ENCODE data around the gene CNOT6. TPM values are rescaled to one million over a fixed set of nuclear protein-coding genes. Genes with fewer than 3 reads are reported as not detected.
"Not testable (repeated sequence)": the region's sequence is repeated elsewhere in the genome, so short reads cannot be mapped to it uniquely, and the experiment has no call there.

Gene CNOT6
- polyA plus RNA-seq, 6 donors from 2014 or later = 0.84 to 8.8 (median 6.3) TPM

GRCh38 chr5:180484813-180485212 lies 9.4 kb upstream of the CNOT6 start:
- ATAC-seq (ENCODE audit: low read depth in 2 of 2) (no peak), DNase-seq (no peak)
- peaks cover 0 to 3% (median 0%) of the 10 kb centered on the region in 7 donors for H3K9me3 Mint-ChIP-seq
- no peaks in the 10 kb centered on the region for H3K36me3 Mint-ChIP-seq
- H3K27ac Mint-ChIP-seq = no peak overlapping the region
- peaks cover 0 to 5% (median 0%) of the 10 kb centered on the region in 3 donors for H3K27me3 Mint-ChIP-seq
- H3K4me1 Mint-ChIP-seq = no peaks in the 10 kb centered on the region
- no peak overlapping the region for H3K4me3 Mint-ChIP-seq

GRCh38 chr5:180486636-180487149 lies 7.5 kb upstream of the CNOT6 start:
- H3K9me3 Mint-ChIP-seq = no peaks in the 10 kb centered on the region
- H3K27ac Mint-ChIP-seq = no peak overlapping the region

GRCh38 chr5:180487556-180487955 lies 6.6 kb upstream of the CNOT6 start:
- Mint-ChIP-seq H3K4me3 (no peak overlapping the region), H3K27me3 (peaks cover 0 to 5% (median 0%) of the 10 kb centered on the region in 3 donors), H3K36me3 (no peaks in the 10 kb centered on the region), H3K27ac (no peak overlapping the region), H3K4me1 (peaks cover 0 to 2% (median 2%) of the 10 kb centered on the region in 3 donors), H3K9me3 (no peaks in the 10 kb centered on the region)
- DNase-seq = no peak
- no peak for ATAC-seq (ENCODE audit: low read depth in 2 of 2)

More at GRCh38 chr5:180486636-180487149, 7.5 kb upstream of the CNOT6 start:
- no peaks in the 10 kb centered on the region for H3K36me3 Mint-ChIP-seq
- no peak for ATAC-seq (ENCODE audit: low read depth in 2 of 2)
- no peak for DNase-seq
- no peaks in the 10 kb centered on the region for H3K4me1 Mint-ChIP-seq
- H3K4me3 Mint-ChIP-seq = no peak overlapping the region
- peaks cover 0 to 5% (median 0%) of the 10 kb centered on the region in 3 donors for H3K27me3 Mint-ChIP-seq

GRCh38 chr5:180491496-180491895 lies 2.7 kb upstream of the CNOT6 start:
- ATAC-seq (ENCODE audit: low read depth in 2 of 2) = no peak
- Mint-ChIP-seq H3K36me3 (no peaks in the 10 kb centered on the region), H3K27ac (no peak overlapping the region), H3K9me3 (no peaks in the 10 kb centered on the region), H3K4me1 (peaks cover 16 to 32% (median 25%) of the 10 kb centered on the region in 3 donors), H3K4me3 (peak overlapping the region in 1 of 8 donors; percentile 61), H3K27me3 (no peaks in the 10 kb centered on the region)
- no peak for DNase-seq

GRCh38 chr5:180492226-180492903 lies 1.8 kb upstream of the CNOT6 start:
- H3K27ac Mint-ChIP-seq = peak overlapping the region in 1 of 6 donors; percentile 54
- no peak for DNase-seq

GRCh38 chr5:180494510-180495181 lies 467 bp downstream of the CNOT6 start:
- Mint-ChIP-seq H3K9me3 (no peaks in the 10 kb centered on the region), H3K27ac (peak overlapping the region; percentile 74 to 97 (median 91)), H3K4me3 (peak overlapping the region; percentile 92 to 100 (median 97)), H3K4me1 (peaks cover 26 to 48% (median 48%) of the 10 kb centered on the region in 3 donors), H3K36me3 (peaks cover 0 to 5% of the 10 kb centered on the region in 2 donors), H3K27me3 (no peaks in the 10 kb centered on the region)
- DNase-seq (no peak), ATAC-seq (ENCODE audit: low read depth in 2 of 2) (peak; percentile 62 to 66)

More at GRCh38 chr5:180492226-180492903, 1.8 kb upstream of the CNOT6 start:
- ATAC-seq (ENCODE audit: low read depth in 2 of 2) = no peak
- Mint-ChIP-seq H3K27me3 (no peaks in the 10 kb centered on the region), H3K4me1 (peaks cover 16 to 34% (median 32%) of the 10 kb centered on the region in 3 donors), H3K4me3 (peak overlapping the region in 6 of 8 donors; percentile 31 to 71 (median 45)), H3K36me3 (no peaks in the 10 kb centered on the region), H3K9me3 (no peaks in the 10 kb centered on the region)

- Mint-ChIP-seq H3K27me3 (no peaks in the 10 kb centered on the region), H3K27ac (peak overlapping the region in 4 of 6 donors; percentile 2 to 91 (median 71)), H3K4me1 (peaks cover 31 to 54% (median 50%) of the 10 kb centered on the region in 3 donors), H3K36me3 (peaks cover 0 to 5% of the 10 kb centered on the region in 2 donors), H3K4me3 (peak overlapping the region; percentile 70 to 100 (median 88)), H3K9me3 (no peaks in the 10 kb centered on the region)
- DNase-seq (no peak), ATAC-seq (ENCODE audit: low read depth in 2 of 2) (no peak)
Observed at GRCh38 chr5:180495292-180495691, 1.1 kb downstream of the CNOT6 start.

GRCh38 chr5:180495991-180496741 lies 2.0 kb downstream of the CNOT6 start:
- Mint-ChIP-seq H3K4me1 (peaks cover 31 to 54% (median 50%) of the 10 kb centered on the region in 3 donors), H3K4me3 (peak overlapping the region in 7 of 8 donors; percentile 29 to 100 (median 61)), H3K27ac (peak overlapping the region in 3 of 6 donors; percentile 3 to 70 (median 67)), H3K9me3 (no peaks in the 10 kb centered on the region), H3K27me3 (no peaks in the 10 kb centered on the region), H3K36me3 (peaks cover 0 to 5% of the 10 kb centered on the region in 2 donors)
- DNase-seq = no peak
- ATAC-seq (ENCODE audit: low read depth in 2 of 2) = no peak

GRCh38 chr5:180496806-180497205 lies 2.6 kb downstream of the CNOT6 start:
- H3K27ac Mint-ChIP-seq; H3K9me3 Mint-ChIP-seq; H3K27me3 Mint-ChIP-seq; ATAC-seq (ENCODE audit: low read depth in 2 of 2); DNase-seq; H3K36me3 Mint-ChIP-seq: not testable (repeated sequence)
- Mint-ChIP-seq H3K4me3 (peak overlapping the region in 2 of 8 donors; percentile 61 to 100), H3K4me1 (peaks cover 31 to 54% (median 50%) of the 10 kb centered on the region in 3 donors)

- Mint-ChIP-seq H3K4me1 (peaks cover 31 to 49% (median 46%) of the 10 kb centered on the region in 3 donors), H3K4me3 (peak overlapping the region in 2 of 8 donors; percentile 12 to 30)
- H3K9me3 Mint-ChIP-seq; H3K27me3 Mint-ChIP-seq; H3K36me3 Mint-ChIP-seq; ATAC-seq (ENCODE audit: low read depth in 2 of 2); DNase-seq; H3K27ac Mint-ChIP-seq: not testable (repeated sequence)
Observed at GRCh38 chr5:180497865-180498264, 3.7 kb downstream of the CNOT6 start.

GRCh38 chr5:180498378-180498777 lies 4.2 kb downstream of the CNOT6 start:
- Mint-ChIP-seq H3K4me3 (peak overlapping the region in 1 of 8 donors; percentile 12), H3K27ac (no peak overlapping the region), H3K27me3 (no peaks in the 10 kb centered on the region), H3K9me3 (no peaks in the 10 kb centered on the region), H3K36me3 (peaks cover 0 to 5% of the 10 kb centered on the region in 2 donors), H3K4me1 (peaks cover 30 to 46% (median 43%) of the 10 kb centered on the region in 3 donors)
- ATAC-seq (ENCODE audit: low read depth in 2 of 2) (no peak), DNase-seq (no peak)

- H3K9me3 Mint-ChIP-seq = no peaks in the 10 kb centered on the region
- peaks cover 23 to 38% (median 35%) of the 10 kb centered on the region in 3 donors for H3K4me1 Mint-ChIP-seq
- no peak for DNase-seq
- peaks cover 0 to 5% of the 10 kb centered on the region in 2 donors for H3K36me3 Mint-ChIP-seq
- H3K27me3 Mint-ChIP-seq = no peaks in the 10 kb centered on the region
- peak overlapping the region in 4 of 6 donors; percentile 1 to 65 (median 29) for H3K27ac Mint-ChIP-seq
- no peak overlapping the region for H3K4me3 Mint-ChIP-seq
- ATAC-seq (ENCODE audit: low read depth in 2 of 2) = no peak
Observed at GRCh38 chr5:180499684-180500083, 5.5 kb downstream of the CNOT6 start.

- DNase-seq; ATAC-seq (ENCODE audit: low read depth in 2 of 2); H3K9me3 Mint-ChIP-seq; H3K27me3 Mint-ChIP-seq; H3K36me3 Mint-ChIP-seq; H3K4me3 Mint-ChIP-seq: not testable (repeated sequence)
- Mint-ChIP-seq H3K27ac (peak overlapping the region in 1 of 6 donors; percentile 69), H3K4me1 (peaks cover 23 to 35% (median 31%) of the 10 kb centered on the region in 3 donors)
Observed at GRCh38 chr5:180500300-180500699, 6.1 kb downstream of the CNOT6 start.
